Fibroblast of skin of left biceps (primary cell): ENCODE data around the gene RALA.
"Not testable (repeated sequence)": the region's sequence is repeated elsewhere in the genome, so short reads cannot be mapped to it uniquely, and the experiment has no call there.

ENCODE experiments used
- DNase-seq, 2 experiments: peaks; one replicate each; pipeline ENCODE4 v3.0.0-alpha.2; 2013; ENCODE audit warnings: low read depth in 2 of 2

RALA gene

GRCh38 chr7:39645482-39646407 is 22.4 kb downstream of the RALA start:
- no peak for DNase-seq

GRCh38 chr7:39647816-39648215 is 24.4 kb downstream of the RALA start:
- DNase-seq, result no peak

GRCh38 chr7:39650676-39651075 is 27.3 kb downstream of the RALA start:
- DNase-seq, result no peak

GRCh38 chr7:39651265-39651664 is 27.9 kb downstream of the RALA start:
- peak; percentile 50 to 52 for DNase-seq

- DNase-seq, result no peak
Measured at GRCh38 chr7:39656415-39656814, 33.0 kb downstream of the RALA start.

GRCh38 chr7:39659356-39660013 is 36.1 kb downstream of the RALA start:
- no peak for DNase-seq

GRCh38 chr7:39661960-39662359 is 38.6 kb downstream of the RALA start:
- no peak for DNase-seq

- DNase-seq, result no peak
Measured at GRCh38 chr7:39663263-39663662, 39.9 kb downstream of the RALA start.

- DNase-seq, result no peak
Measured at GRCh38 chr7:39664057-39664456, 40.7 kb downstream of the RALA start.

- DNase-seq, result no peak
Measured at GRCh38 chr7:39664585-39664984, 41.2 kb downstream of the RALA start.

- no peak for DNase-seq
Measured at GRCh38 chr7:39666562-39666961, 43.2 kb downstream of the RALA start.

- peak in 1 of 2 experiments; percentile 47 for DNase-seq
Measured at GRCh38 chr7:39667341-39667923, 44.1 kb downstream of the RALA start.

GRCh38 chr7:39668280-39668679 is 44.9 kb downstream of the RALA start:
- not testable (repeated sequence) for DNase-seq

GRCh38 chr7:39670052-39670451 is 46.7 kb downstream of the RALA start:
- DNase-seq, result no peak

- DNase-seq, result no peak
Measured at GRCh38 chr7:39670934-39671333, 47.6 kb downstream of the RALA start.

- no peak for DNase-seq
Measured at GRCh38 chr7:39672176-39672575, 48.8 kb downstream of the RALA start.

- no peak for DNase-seq
Measured at GRCh38 chr7:39673868-39674267, 50.5 kb downstream of the RALA start.

GRCh38 chr7:39674406-39674805 is 51.0 kb downstream of the RALA start:
- DNase-seq, result no peak

- DNase-seq, result no peak
Measured at GRCh38 chr7:39676346-39676745, 53.0 kb downstream of the RALA start.

GRCh38 chr7:39678930-39679709 is 55.7 kb downstream of the RALA start:
- DNase-seq, result no peak

GRCh38 chr7:39679874-39680273 is 56.5 kb downstream of the RALA start:
- not testable (repeated sequence) for DNase-seq

GRCh38 chr7:39681887-39682441 is 58.6 kb downstream of the RALA start:
- no peak for DNase-seq
